ENCODE measurements around the gene PRR18. TPM values are rescaled to one million over a fixed set of nuclear protein-coding genes. Genes with fewer than 3 reads are reported as not detected.
"Not testable (repeated sequence)": the region's sequence is repeated elsewhere in the genome, so short reads cannot be mapped to it uniquely, and the experiment has no call there.

Gene PRR18
- total and polyA plus RNA-seq, 10 donors = 0.03 to 0.30 (median 0.18) TPM; not detected in 6

GRCh38 chr6:166346965-166347364 is 38.8 kb upstream of the PRR18 start:
- Histone ChIP-seq H3K4me3 (no peak overlapping the region), H3K36me3 (no peaks in the 10 kb centered on the region), H3K27me3 (replicated peaks in 1 of 7) (no peaks in the 10 kb centered on the region), H3K27ac (no peak overlapping the region), H3K9me3 (peaks cover 0 to 12% (median 0%) of the 10 kb centered on the region in 8 donors), H3K4me1 (peaks cover 0 to 17% (median 14%) of the 10 kb centered on the region in 6 donors)
- no peak for DNase-seq
- intact Hi-C loops (cut with DNase I; ENCODE audit: low total_unique reads) = no loop called here
- TF ChIP-seq POLR2AphosphoS5 (IDR thresholded peaks at IDR 0.05) (no peak), POLR2A (IDR thresholded peaks at IDR 0.05) (no peak), CTCF (IDR thresholded peaks at IDR 0.05 in 8 of 11, conservative IDR thresholded peaks at IDR 0.05 in 3 of 11) (no peak)

GRCh38 chr6:166346449-166346848 is 38.3 kb upstream of the PRR18 start:
- DNase-seq = no peak
- 88 to 96% (median 92%) methylated on average over 3 of the region's 3 CpGs for WGBS, 5 donors
- TF ChIP-seq POLR2A (IDR thresholded peaks at IDR 0.05) = no peak
- no peak for TF ChIP-seq CTCF (IDR thresholded peaks at IDR 0.05 in 8 of 11, conservative IDR thresholded peaks at IDR 0.05 in 3 of 11)
- no peak for TF ChIP-seq POLR2AphosphoS5 (IDR thresholded peaks at IDR 0.05)
- no peak overlapping the region for H3K4me3 ChIP-seq
- H3K27me3 ChIP-seq (replicated peaks in 1 of 7) = no peaks in the 10 kb centered on the region
- no peak overlapping the region for H3K27ac ChIP-seq
- H3K9me3 ChIP-seq = peaks cover 0 to 12% (median 0%) of the 10 kb centered on the region in 8 donors
- H3K36me3 ChIP-seq = no peaks in the 10 kb centered on the region
- H3K4me1 ChIP-seq = peaks cover 0 to 18% (median 15%) of the 10 kb centered on the region in 6 donors
- intact Hi-C loops (cut with DNase I; ENCODE audit: low total_unique reads) = no loop called here

GRCh38 chr6:166345672-166346071 is 37.5 kb upstream of the PRR18 start:
- WGBS, 5 donors = 88 to 95% (median 91%) methylated on average over 9 of the region's 9 CpGs
- H3K9me3 ChIP-seq = peaks cover 0 to 12% (median 0%) of the 10 kb centered on the region in 8 donors
- DNase-seq; H3K36me3 ChIP-seq; intact Hi-C loops (cut with DNase I; ENCODE audit: low total_unique reads); H3K4me3 ChIP-seq; H3K27me3 ChIP-seq (replicated peaks in 1 of 7); H3K27ac ChIP-seq: not testable (repeated sequence)
- peaks cover 5 to 26% (median 22%) of the 10 kb centered on the region in 6 donors for H3K4me1 ChIP-seq

- DNase-seq; H3K27ac ChIP-seq; intact Hi-C loops (cut with DNase I; ENCODE audit: low total_unique reads); H3K36me3 ChIP-seq; H3K4me3 ChIP-seq; H3K9me3 ChIP-seq; H3K27me3 ChIP-seq (replicated peaks in 1 of 7): not testable (repeated sequence)
- H3K4me1 ChIP-seq = peaks cover 12 to 34% (median 30%) of the 10 kb centered on the region in 6 donors
- WGBS, 5 donors = 88 to 98% (median 97%) methylated on average over 2 of the region's 2 CpGs
Observed at GRCh38 chr6:166344921-166345320, 36.7 kb upstream of the PRR18 start.

GRCh38 chr6:166344240-166344639 is 36.0 kb upstream of the PRR18 start:
- no peaks in the 10 kb centered on the region for H3K27me3 ChIP-seq (replicated peaks in 1 of 7)
- no peak overlapping the region for H3K4me3 ChIP-seq
- H3K27ac ChIP-seq = no peak overlapping the region
- DNase-seq = no peak
- intact Hi-C loops (cut with DNase I; ENCODE audit: low total_unique reads) = no loop called here
- H3K36me3 ChIP-seq = peaks cover 0 to 5% (median 0%) of the 10 kb centered on the region in 6 donors
- TF ChIP-seq POLR2A (IDR thresholded peaks at IDR 0.05) = no peak
- no peak for TF ChIP-seq CTCF (IDR thresholded peaks at IDR 0.05 in 8 of 11, conservative IDR thresholded peaks at IDR 0.05 in 3 of 11)
- no peak for TF ChIP-seq POLR2AphosphoS5 (IDR thresholded peaks at IDR 0.05)
- no peaks in the 10 kb centered on the region for H3K9me3 ChIP-seq
- H3K4me1 ChIP-seq = peaks cover 18 to 40% (median 37%) of the 10 kb centered on the region in 6 donors
- WGBS, 5 donors = 94 to 98% (median 96%) methylated on average over 8 of the region's 8 CpGs

Data from spleen (tissue), 11 donors.